Naive thymus-derived CD4-positive, alpha-beta T cell (primary cell): ENCODE results near the gene GRK1. TPM values are rescaled to one million over a fixed set of nuclear protein-coding genes. Genes with fewer than 3 reads are reported as not detected.
"Not testable (repeated sequence)": the region's sequence is repeated elsewhere in the genome, so short reads cannot be mapped to it uniquely, and the experiment has no call there.

Experiments used
- ATAC-seq: fragments of 150-1000 bp; cut with Tn5 transposase; 2 replicates; pipeline ENCODE4 v1.10.0; 2021; ENCODE audit warnings: mild to moderate bottlenecking, moderate library complexity
- CTCF ChIA-PET: fragments of 350-600 bp; sonication (Branson Sonifier 250); formaldehyde crosslinking; loops from one replicate; lab custom pipeline; 2021; ENCODE audit warnings: antibody characterized with exemption; lab: Charles Lee
- POLR2A ChIA-PET: fragments of 350-600 bp; sonication (Branson Sonifier 250); formaldehyde crosslinking; loops from one replicate; lab custom pipeline; 2021; ENCODE audit warnings: antibody characterized with exemption, inconsistent platforms; lab: Charles Lee
- DNase-seq, 9 donors: peaks; one replicate each; pipeline versions ENCODE4 v3.0.0 to v3.0.0-alpha.2; 2020 to 2022; ENCODE audit warnings: mixed read lengths in 1 of 9
- H3K27ac ChIP-seq: one replicate; pipeline ENCODE4 v1.7.0; 2013; ENCODE audit warnings: mild to moderate bottlenecking, low read depth, low read length, moderate library complexity
- H3K27me3 ChIP-seq, 2 donors: one replicate each; pipeline ENCODE4 v1.7.0; 2013; ENCODE audit warnings: low read length in 2 of 2, mild to moderate bottlenecking in 2 of 2, moderate library complexity in 2 of 2; ENCODE audit not compliant: control insufficient read depth in 2 of 2, insufficient read depth in 2 of 2
- H3K36me3 ChIP-seq, 3 experiments: 1 replicate in 2 of 3; 2 replicates in 1 of 3; pipeline ENCODE4 v1.7.0; 2013; ENCODE audit warnings: low read length in 3 of 3, mild to moderate bottlenecking in 3 of 3, moderate library complexity in 1 of 3; ENCODE audit not compliant: insufficient read depth in 3 of 3, control insufficient read depth in 2 of 3
- H3K4me1 ChIP-seq, 2 donors: one replicate each; pipeline ENCODE4 v1.7.0; 2013; ENCODE audit warnings: low read length in 2 of 2, mild to moderate bottlenecking in 2 of 2, moderate library complexity in 1 of 2; ENCODE audit not compliant: control insufficient read depth in 2 of 2, insufficient read depth in 2 of 2
- H3K4me3 ChIP-seq: 2 replicates; pipeline ENCODE4 v1.7.0; 2013; ENCODE audit warnings: mild to moderate bottlenecking, low read length
- H3K9me3 ChIP-seq, 3 experiments: 1 replicate in 2 of 3; 2 replicates in 1 of 3; pipeline ENCODE4 v1.7.0; 2013; ENCODE audit warnings: low read length in 3 of 3; ENCODE audit not compliant: control insufficient read depth in 2 of 3
- H3K27ac Mint-ChIP-seq, 9 donors: one replicate each; pipeline ENCODE4 v1.8.0; 2020 to 2022; ENCODE audit warnings: mixed read lengths in 9 of 9, mild to moderate bottlenecking in 8 of 9, moderate library complexity in 5 of 9, inconsistent platforms in 2 of 9
- H3K27me3 Mint-ChIP-seq, 5 donors: one replicate each; pipeline ENCODE4 v1.8.0; 2021 to 2022; ENCODE audit warnings: mixed read lengths in 5 of 5, mild to moderate bottlenecking in 1 of 5
- H3K36me3 Mint-ChIP-seq, 5 donors: one replicate each; pipeline ENCODE4 v1.8.0; 2020 to 2022; ENCODE audit warnings: mixed read lengths in 5 of 5, mild to moderate bottlenecking in 3 of 5, inconsistent platforms in 1 of 5
- H3K4me1 Mint-ChIP-seq, 7 donors: one replicate each; pipeline ENCODE4 v1.8.0; 2020 to 2022; ENCODE audit warnings: mixed read lengths in 7 of 7, mild to moderate bottlenecking in 3 of 7, inconsistent platforms in 1 of 7
- H3K4me3 Mint-ChIP-seq, 10 donors: one replicate each; pipeline ENCODE4 v1.8.0; 2020 to 2022; ENCODE audit warnings: mild to moderate bottlenecking in 10 of 10, mixed read lengths in 10 of 10, moderate library complexity in 6 of 10, inconsistent platforms in 2 of 10
- H3K9me3 Mint-ChIP-seq, 11 donors: one replicate each; pipeline ENCODE4 v1.8.0; 2020 to 2022; ENCODE audit warnings: mixed read lengths in 11 of 11, mild to moderate bottlenecking in 4 of 11, inconsistent platforms in 1 of 11, moderate library complexity in 1 of 11
- intact Hi-C, 2 donors: fragments of 100-400 bp; cut with micrococcal nuclease; formaldehyde crosslinking; loops; one replicate each; pipeline ENCODE4 v1.15.1; 2023
- polyA plus RNA-seq, 2 donors: library from polyadenylated mRNA; unstranded; fragments of 300-500 nt; fragmentation: Illumina TruSeq; gene quantifications; one replicate each; pipeline ENCODE4 v1.2.3, GENCODE V29; 2021
- total RNA-seq, 6 experiments: library from RNA in 5 of 6; stranded (reverse) in 5 of 6; gene quantifications; 1 replicate in 5 of 6; 2 replicates in 1 of 6; pipeline ENCODE4 v1.2.3 and lab custom pipeline; 2021 to 2026

Gene GRK1
- total RNA-seq, result not detected
- polyA plus RNA-seq, result not detected
- not detected for total RNA-seq (lab: John Stamatoyannopoulos, UW)

DNA sequence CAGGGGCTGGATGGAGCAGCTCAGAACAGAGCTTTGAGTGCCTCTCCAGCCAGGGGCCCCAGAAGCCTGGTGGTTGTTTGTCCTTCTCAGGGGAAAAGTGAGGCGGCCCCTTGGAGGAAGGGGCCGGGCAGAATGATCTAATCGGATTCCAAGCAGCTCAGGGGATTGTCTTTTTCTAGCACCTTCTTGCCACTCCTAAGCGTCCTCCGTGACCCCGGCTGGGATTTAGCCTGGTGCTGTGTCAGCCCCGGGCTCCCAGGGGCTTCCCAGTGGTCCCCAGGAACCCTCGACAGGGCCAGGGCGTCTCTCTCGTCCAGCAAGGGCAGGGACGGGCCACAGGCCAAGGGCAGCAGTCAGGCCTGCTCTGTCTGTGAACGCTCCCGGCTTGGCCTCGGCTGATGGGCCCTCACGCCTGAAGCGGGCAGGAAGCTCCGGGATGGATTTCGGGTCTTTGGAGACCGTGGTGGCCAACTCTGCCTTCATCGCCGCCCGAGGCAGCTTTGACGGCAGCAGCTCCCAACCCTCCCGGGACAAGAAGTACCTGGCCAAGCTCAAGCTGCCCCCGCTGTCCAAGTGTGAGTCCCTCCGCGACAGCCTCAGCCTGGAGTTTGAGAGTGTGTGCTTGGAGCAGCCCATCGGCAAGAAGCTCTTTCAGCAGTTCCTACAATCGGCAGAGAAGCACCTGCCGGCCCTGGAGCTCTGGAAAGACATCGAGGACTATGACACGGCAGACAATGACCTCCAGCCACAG is at the start of gene GRK1:
TSS of gene GRK1 (plus strand) at position 269 of the 751 bp plus-strand sequence. CDS start at position 437, 168 bp downstream.
- H3K27me3 Mint-ChIP-seq, result peaks cover 0 to under 1% (median 0%) of the 10 kb centered on the region in 5 donors
- H3K36me3 Mint-ChIP-seq, result no peaks in the 10 kb centered on the region
- H3K4me3 Mint-ChIP-seq, result peak within 1 kb of the TSS in 1 of 10 donors; percentile 20
- Histone ChIP-seq H3K9me3 (no peaks in the 10 kb centered on the region), H3K36me3 (no peaks in the 10 kb centered on the region), H3K27me3 (no peaks in the 10 kb centered on the region), H3K4me3 (no peak within 1 kb of the TSS), H3K27ac (no peak within 1 kb of the TSS), H3K4me1 (no peaks in the 10 kb centered on the region)
- CTCF ChIA-PET, result interaction anchor here (0.5 kb wide), 1 partner anchor 17 kb away, joined by 4 read pairs; no protein-coding TSS in a partner anchor
- DNase-seq (no peak), ATAC-seq (no peak)
- H3K4me1 Mint-ChIP-seq, result peaks cover 0 to 8% (median 5%) of the 10 kb centered on the region in 7 donors
- no peak within 1 kb of the TSS for H3K27ac Mint-ChIP-seq
- POLR2A ChIA-PET, result no interaction called here
- H3K9me3 Mint-ChIP-seq, result peaks cover 0 to 4% (median 0%) of the 10 kb centered on the region in 11 donors
- intact Hi-C loops, result no loop called here

DNA sequence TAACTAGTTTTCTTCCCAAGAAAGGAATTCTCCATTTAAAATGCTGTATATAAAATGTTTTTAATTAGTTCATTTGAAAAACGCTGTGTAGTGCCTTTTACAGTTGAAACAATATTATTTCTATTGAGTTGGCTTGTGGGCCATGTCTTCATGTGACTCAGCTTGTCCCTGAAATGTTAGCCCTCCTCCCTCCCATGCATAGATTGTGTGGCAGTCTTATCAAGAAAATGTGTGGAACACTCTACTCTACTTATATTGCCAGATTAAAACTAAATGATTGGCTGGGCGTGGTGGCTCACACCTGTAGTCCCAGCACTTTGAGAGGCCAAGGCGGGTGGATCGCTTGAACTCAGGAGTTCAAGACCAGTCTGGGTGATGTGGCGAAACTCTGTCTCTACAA is 49.1 kb upstream of the GRK1 start:
- Histone ChIP-seq H3K4me1 (no peaks in the 10 kb centered on the region), H3K4me3 (no peak overlapping the region), H3K36me3 (peaks cover 0 to 11% (median 0%) of the 10 kb centered on the region in 3 experiments), H3K27me3 (no peaks in the 10 kb centered on the region), H3K27ac (no peak overlapping the region), H3K9me3 (no peaks in the 10 kb centered on the region)
- intact Hi-C loops, result no loop called here
- peaks cover 0 to 15% (median 4%) of the 10 kb centered on the region in 7 donors for H3K4me1 Mint-ChIP-seq
- ChIA-PET CTCF (no interaction called here), POLR2A (no interaction called here)
- peak overlapping the region in 2 of 9 donors; percentile 32 to 34 for H3K27ac Mint-ChIP-seq
- H3K4me3 Mint-ChIP-seq, result no peak overlapping the region
- ATAC-seq (no peak), DNase-seq (no peak)
- H3K9me3 Mint-ChIP-seq, result no peaks in the 10 kb centered on the region
- H3K27me3 Mint-ChIP-seq, result no peaks in the 10 kb centered on the region
- peaks cover 0 to 7% (median 0%) of the 10 kb centered on the region in 5 donors for H3K36me3 Mint-ChIP-seq

DNA sequence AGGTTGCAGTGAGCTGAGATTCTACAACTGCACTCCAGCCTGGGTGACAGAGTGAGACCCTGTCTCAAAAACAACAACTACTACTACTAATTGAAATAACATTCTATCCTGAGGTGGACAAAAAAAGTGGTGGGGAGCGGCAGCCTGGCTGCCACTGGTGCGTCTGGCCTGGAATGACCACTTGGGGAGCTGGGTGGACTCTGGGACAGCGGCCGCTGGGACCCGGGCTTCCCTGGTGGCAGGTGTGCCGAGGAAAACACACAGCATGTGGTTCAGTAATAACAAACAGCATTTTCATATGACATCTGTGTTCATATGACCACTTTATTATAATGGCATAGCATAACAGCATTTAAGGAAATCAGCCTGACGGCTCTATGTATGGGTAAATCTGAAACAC is 48.6 kb upstream of the GRK1 start:
- no peak overlapping the region for H3K4me3 ChIP-seq
- DNase-seq (no peak), ATAC-seq (no peak)
- ChIA-PET POLR2A (no interaction called here), CTCF (no interaction called here)
- Mint-ChIP-seq H3K27me3 (no peaks in the 10 kb centered on the region), H3K4me1 (peaks cover 0 to 15% (median 4%) of the 10 kb centered on the region in 7 donors), H3K4me3 (no peak overlapping the region), H3K27ac (peak overlapping the region in 5 of 9 donors; percentile 4 to 67 (median 34)), H3K9me3 (no peaks in the 10 kb centered on the region), H3K36me3 (peaks cover 0 to 7% (median 0%) of the 10 kb centered on the region in 5 donors)
- peaks cover 0 to 16% (median 0%) of the 10 kb centered on the region in 3 experiments for H3K36me3 ChIP-seq
- no peak overlapping the region for H3K27ac ChIP-seq
- intact Hi-C loops, result no loop called here
- no peaks in the 10 kb centered on the region for H3K9me3 ChIP-seq
- no peaks in the 10 kb centered on the region for H3K4me1 ChIP-seq
- H3K27me3 ChIP-seq, result no peaks in the 10 kb centered on the region

DNA sequence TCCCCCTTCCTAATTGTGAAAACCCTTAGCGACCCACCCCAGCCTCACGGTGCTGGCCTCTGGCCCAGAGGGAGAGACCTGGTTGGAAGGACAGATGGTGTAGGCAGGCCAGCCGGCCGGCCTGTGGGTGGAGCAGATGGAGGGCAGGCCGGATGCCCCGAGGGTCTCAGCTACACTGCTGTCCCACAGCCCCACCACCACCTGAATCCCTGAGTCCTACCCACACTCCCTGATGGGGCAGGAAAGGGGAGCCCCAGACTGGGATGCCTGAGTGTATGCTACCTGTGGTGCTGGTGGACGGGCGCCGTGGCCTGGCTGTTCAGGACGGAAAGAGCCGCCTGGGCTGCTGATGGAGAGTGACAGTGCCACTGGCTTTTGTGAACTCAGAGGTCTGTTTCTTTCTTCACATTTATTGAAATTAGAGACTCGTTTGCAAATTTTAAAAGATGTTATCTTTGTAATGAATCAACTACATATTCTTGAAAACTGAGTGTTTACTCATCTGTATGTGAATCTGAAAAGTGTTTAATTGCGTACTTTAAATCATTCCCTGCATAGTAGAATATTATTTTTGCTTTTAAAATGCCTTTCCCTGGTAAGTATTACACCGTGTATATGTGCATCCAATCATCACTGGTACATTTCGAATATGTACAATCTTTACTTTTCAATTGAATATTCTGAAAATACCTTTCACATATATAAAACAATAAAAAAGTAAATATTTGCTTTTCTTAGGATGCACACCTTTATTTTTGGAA is 46.8 kb upstream of the GRK1 start:
- H3K4me3 Mint-ChIP-seq, result no peak overlapping the region
- ATAC-seq (no peak), DNase-seq (no peak)
- ChIA-PET POLR2A (no interaction called here), CTCF (no interaction called here)
- peaks cover 0 to 18% (median 0%) of the 10 kb centered on the region in 5 donors for H3K36me3 Mint-ChIP-seq
- peaks cover 0 to 3% (median 0%) of the 10 kb centered on the region in 11 donors for H3K9me3 Mint-ChIP-seq
- no peak overlapping the region for H3K27ac ChIP-seq
- peaks cover 0 to 15% (median 7%) of the 10 kb centered on the region in 7 donors for H3K4me1 Mint-ChIP-seq
- no peaks in the 10 kb centered on the region for H3K4me1 ChIP-seq
- peak overlapping the region in 1 of 9 donors; percentile 22 for H3K27ac Mint-ChIP-seq
- intact Hi-C loops, result no loop called here
- H3K27me3 Mint-ChIP-seq, result no peaks in the 10 kb centered on the region
- H3K4me3 ChIP-seq, result no peak overlapping the region
- no peaks in the 10 kb centered on the region for H3K9me3 ChIP-seq
- H3K27me3 ChIP-seq, result no peaks in the 10 kb centered on the region
- H3K36me3 ChIP-seq, result peaks cover 0 to 20% (median 0%) of the 10 kb centered on the region in 3 experiments

DNA sequence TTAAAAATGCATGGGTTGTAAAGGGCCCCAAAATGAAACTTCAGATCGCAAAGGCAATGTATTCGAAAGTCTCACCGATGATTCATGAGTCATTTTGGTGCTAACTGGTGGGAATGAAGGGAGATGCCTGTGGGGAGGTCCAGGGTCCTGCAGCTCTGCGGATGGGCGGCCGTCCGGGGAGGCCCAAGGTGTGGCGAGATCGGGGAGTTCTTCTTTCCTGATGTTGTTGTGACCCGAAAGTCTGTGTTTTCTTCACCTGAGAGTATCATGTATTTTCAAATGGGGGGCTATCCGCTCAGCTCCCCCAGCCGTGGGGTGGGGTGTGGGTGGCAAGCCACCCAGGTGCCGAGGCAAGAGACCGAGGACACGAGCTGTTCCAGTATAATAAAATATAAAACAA is 46.0 kb upstream of the GRK1 start:
- no peaks in the 10 kb centered on the region for H3K4me1 ChIP-seq
- peaks cover 0 to 20% (median 0%) of the 10 kb centered on the region in 3 experiments for H3K36me3 ChIP-seq
- ATAC-seq (no peak), DNase-seq (no peak)
- H3K27ac ChIP-seq, result no peak overlapping the region
- CTCF ChIA-PET, result no interaction called here
- peaks cover 0 to 3% (median 0%) of the 10 kb centered on the region in 11 donors for H3K9me3 Mint-ChIP-seq
- H3K4me3 ChIP-seq, result no peak overlapping the region
- H3K27me3 Mint-ChIP-seq, result no peaks in the 10 kb centered on the region
- no peaks in the 10 kb centered on the region for H3K9me3 ChIP-seq
- no peaks in the 10 kb centered on the region for H3K27me3 ChIP-seq
- H3K4me3 Mint-ChIP-seq, result no peak overlapping the region
- POLR2A ChIA-PET, result no interaction called here
- peaks cover 0 to 15% (median 7%) of the 10 kb centered on the region in 7 donors for H3K4me1 Mint-ChIP-seq
- peak overlapping the region in 4 of 9 donors; percentile 13 to 60 (median 46) for H3K27ac Mint-ChIP-seq
- intact Hi-C loops, result no loop called here
- peaks cover 0 to 24% (median 0%) of the 10 kb centered on the region in 5 donors for H3K36me3 Mint-ChIP-seq

DNA sequence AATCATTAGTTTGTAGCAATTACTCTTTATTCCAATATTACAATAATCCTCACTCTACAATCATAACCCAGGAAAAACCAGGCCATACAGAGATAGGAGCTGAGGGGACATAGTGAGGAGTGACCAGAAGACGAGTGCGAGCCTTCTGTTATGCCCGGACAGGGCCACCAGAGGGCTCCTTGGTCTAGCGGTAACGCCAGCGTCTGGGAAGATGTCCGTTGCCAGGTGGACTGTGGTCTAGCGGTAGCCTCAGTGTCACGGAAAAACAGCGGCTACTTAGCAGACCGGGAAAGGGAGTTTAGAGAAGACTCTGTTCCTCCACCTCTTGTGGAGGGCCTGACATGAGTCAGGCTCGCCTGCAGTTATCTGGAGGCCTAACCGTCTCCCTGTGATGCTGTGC is 45.5 kb upstream of the GRK1 start:
- H3K27ac ChIP-seq, DNase-seq, H3K9me3 Mint-ChIP-seq, H3K9me3 ChIP-seq, intact Hi-C loops, ATAC-seq, H3K4me1 ChIP-seq, POLR2A ChIA-PET, H3K27me3 Mint-ChIP-seq, H3K4me3 Mint-ChIP-seq, CTCF ChIA-PET, H3K27me3 ChIP-seq, H3K4me3 ChIP-seq: not testable (repeated sequence)
- Mint-ChIP-seq H3K4me1 (peaks cover 0 to 15% (median 7%) of the 10 kb centered on the region in 7 donors), H3K27ac (peak overlapping the region in 3 of 9 donors; percentile 38 to 55 (median 51)), H3K36me3 (peaks cover 0 to 25% (median 0%) of the 10 kb centered on the region in 5 donors)
- peaks cover 0 to 24% (median 0%) of the 10 kb centered on the region in 3 experiments for H3K36me3 ChIP-seq
